Vagina (tissue), 2 donors: ENCODE results near the gene CHST11. TPM values are rescaled to one million over a fixed set of nuclear protein-coding genes. Genes with fewer than 3 reads are reported as not detected.

ENCODE experiments used
- DNase-seq, 2 donors: peaks; one replicate each; pipeline ENCODE4 v3.0.0-alpha.2; 2017; ENCODE audit errors: extremely low spot score in 2 of 2
- H3K27ac ChIP-seq: fragments of 200-600 bp; sonication (generic); one replicate; pipeline ENCODE4 v1.5.1; 2019
- H3K27me3 ChIP-seq: fragments of 200-600 bp; sonication (generic); one replicate; pipeline ENCODE4 v1.5.1; 2019
- H3K36me3 ChIP-seq, 2 donors: fragments of 200-600 bp; sonication (generic); one replicate each; pipeline ENCODE4 v1.5.1; 2017 to 2019
- H3K4me1 ChIP-seq: fragments of 200-600 bp; sonication (generic); one replicate; pipeline ENCODE4 v1.5.1; 2019
- H3K4me3 ChIP-seq, 2 donors: fragments of 200-600 bp; sonication (generic); 1 replicate in 1 of 2; 2 replicates in 1 of 2; pipeline ENCODE4 v1.5.1; 2016 to 2019
- H3K9me3 ChIP-seq: fragments of 200-600 bp; sonication (generic); one replicate; pipeline ENCODE4 v1.5.1; 2019
- CTCF ChIP-seq, 3 experiments: fragments of 450-650 bp in 2 of 3; fragments of 200-600 bp in 1 of 3; sonication (generic) in 1 of 3; IDR thresholded peaks; one replicate each; pipeline ENCODE4 v1.5.1; 2017 to 2019; ENCODE audit warnings: antibody characterized with exemption in 3 of 3, mild to moderate bottlenecking in 2 of 3, moderate library complexity in 2 of 3
- POLR2A ChIP-seq, 2 donors: fragments of 450-650 bp; IDR thresholded peaks; one replicate each; pipeline ENCODE4 v1.6.1; 2017; ENCODE audit warnings: antibody characterized with exemption in 2 of 2, mild to moderate bottlenecking in 2 of 2, moderate library complexity in 2 of 2
- POLR2AphosphoS5 ChIP-seq, 2 donors: sonication (generic); formaldehyde crosslinking; IDR thresholded peaks; one replicate each; pipeline ENCODE4 v1.9.0; 2017; ENCODE audit warnings: antibody characterized with exemption in 2 of 2, mild to moderate bottlenecking in 2 of 2, low read depth in 1 of 2; ENCODE audit not compliant: insufficient read depth in 1 of 2
- intact Hi-C: fragments of 100-400 bp; cut with DNase I; formaldehyde crosslinking; loops from one replicate; pipeline ENCODE4 v1.15.1; 2023
- total RNA-seq: library from RNA; depleted of rRNA; stranded (reverse); fragments of >200 nt; gene quantifications from one replicate; pipeline ENCODE4 v1.2.3, GENCODE V29; 2016

The CHST11 gene
- total RNA-seq, 1 donor from 2014 or later = 40.0 TPM

- Histone ChIP-seq H3K9me3 (no peaks in the 10 kb centered on the region), H3K36me3 (no peaks in the 10 kb centered on the region), H3K27me3 (no peaks in the 10 kb centered on the region), H3K27ac (no peak overlapping the region), H3K4me3 (no peak overlapping the region), H3K4me1 (no peaks in the 10 kb centered on the region)
- DNase-seq = no peak
- TF ChIP-seq POLR2AphosphoS5 (IDR thresholded peaks at IDR 0.05; ENCODE audit: insufficient read depth in 1 of 2, low read depth in 1 of 2) = no peak
- no peak for TF ChIP-seq CTCF (IDR thresholded peaks at IDR 0.05)
- TF ChIP-seq POLR2A (IDR thresholded peaks at IDR 0.05) = no peak
- intact Hi-C loops = no loop called here
Measured at GRCh38 chr12:104656921-104657320, 200.2 kb downstream of the CHST11 start.

DNA sequence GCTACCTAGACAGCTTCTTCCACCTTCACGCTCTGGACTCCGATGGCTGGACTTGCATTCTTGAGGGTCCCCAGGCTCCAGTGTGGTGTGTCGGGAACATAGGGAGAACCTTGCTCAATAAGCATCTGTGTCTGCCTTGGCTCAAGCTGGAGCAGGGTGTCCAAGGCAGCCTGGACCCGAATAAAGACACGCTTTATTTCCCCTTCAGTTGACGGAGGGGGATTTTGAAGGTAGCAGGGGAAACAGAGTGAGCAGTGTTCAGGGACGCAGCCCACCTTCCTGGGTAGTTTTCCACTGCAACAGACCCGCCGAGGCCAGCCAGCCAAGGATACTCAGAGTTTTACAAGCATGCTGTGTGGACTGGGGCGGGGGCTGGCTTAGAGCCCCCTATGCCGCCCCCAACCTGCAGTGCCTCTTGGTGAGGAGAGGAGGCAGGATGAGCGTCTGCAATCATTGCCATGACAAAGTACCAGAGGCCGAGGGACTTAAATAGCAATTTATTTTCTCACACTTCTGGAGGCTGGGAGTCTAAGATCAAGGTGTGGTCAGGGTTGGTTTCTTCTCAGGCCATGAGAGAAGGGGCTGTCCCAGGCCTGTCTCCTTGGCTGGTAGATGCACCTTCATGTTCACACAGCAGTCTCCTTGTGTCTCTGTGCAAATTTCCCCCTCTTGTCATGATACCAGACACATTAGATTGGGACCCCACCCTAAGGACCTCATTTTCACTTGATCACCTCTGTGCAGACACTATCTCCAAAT is 201.2 kb downstream of the CHST11 start:
- H3K36me3 ChIP-seq = no peaks in the 10 kb centered on the region
- H3K4me1 ChIP-seq = no peaks in the 10 kb centered on the region
- H3K27ac ChIP-seq = no peak overlapping the region
- TF ChIP-seq POLR2A (IDR thresholded peaks at IDR 0.05) (no peak), CTCF (IDR thresholded peaks at IDR 0.05) (no peak), POLR2AphosphoS5 (IDR thresholded peaks at IDR 0.05; ENCODE audit: insufficient read depth in 1 of 2, low read depth in 1 of 2) (no peak)
- DNase-seq = no peak
- H3K27me3 ChIP-seq = no peaks in the 10 kb centered on the region
- no peaks in the 10 kb centered on the region for H3K9me3 ChIP-seq
- intact Hi-C loops = no loop called here
- H3K4me3 ChIP-seq = no peak overlapping the region

GRCh38 chr12:104659058-104659457 is 202.3 kb downstream of the CHST11 start:
- H3K9me3 ChIP-seq = no peaks in the 10 kb centered on the region
- intact Hi-C loops = no loop called here
- H3K4me3 ChIP-seq = no peak overlapping the region
- H3K27me3 ChIP-seq = no peaks in the 10 kb centered on the region
- H3K36me3 ChIP-seq = no peaks in the 10 kb centered on the region
- DNase-seq = no peak
- H3K4me1 ChIP-seq = no peaks in the 10 kb centered on the region
- H3K27ac ChIP-seq = no peak overlapping the region
- TF ChIP-seq POLR2A (IDR thresholded peaks at IDR 0.05) (no peak), POLR2AphosphoS5 (IDR thresholded peaks at IDR 0.05; ENCODE audit: insufficient read depth in 1 of 2, low read depth in 1 of 2) (no peak), CTCF (IDR thresholded peaks at IDR 0.05) (no peak)

DNA sequence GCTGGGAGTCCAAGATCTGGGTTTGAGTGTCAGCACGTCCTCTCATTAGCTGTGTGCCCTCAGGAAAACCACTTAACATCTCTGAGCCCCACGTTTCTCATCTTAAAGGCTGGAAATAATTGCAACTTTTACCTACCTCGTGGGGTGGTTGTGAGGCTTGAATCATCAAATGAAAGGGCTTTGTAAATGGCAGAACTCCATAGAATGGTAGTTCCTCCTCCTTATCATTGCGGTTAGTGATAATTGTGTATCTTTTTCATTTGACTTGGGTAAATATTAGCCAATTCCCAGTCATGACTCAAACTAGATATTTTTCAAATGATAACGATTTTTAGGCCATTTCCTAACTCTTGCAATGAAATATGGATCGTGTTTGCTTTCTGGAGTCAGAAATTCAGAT is 205.5 kb downstream of the CHST11 start:
- intact Hi-C loops = no loop called here
- no peaks in the 10 kb centered on the region for H3K27me3 ChIP-seq
- peaks cover 7% of the 10 kb centered on the region for H3K4me1 ChIP-seq
- H3K9me3 ChIP-seq = no peaks in the 10 kb centered on the region
- DNase-seq = no peak
- H3K36me3 ChIP-seq = no peaks in the 10 kb centered on the region
- TF ChIP-seq POLR2AphosphoS5 (IDR thresholded peaks at IDR 0.05; ENCODE audit: insufficient read depth in 1 of 2, low read depth in 1 of 2) = no peak
- no peak overlapping the region for H3K4me3 ChIP-seq
- H3K27ac ChIP-seq = no peak overlapping the region

- intact Hi-C loops = no loop called here
- H3K27ac ChIP-seq = no peak overlapping the region
- no peaks in the 10 kb centered on the region for H3K36me3 ChIP-seq
- TF ChIP-seq CTCF (IDR thresholded peaks at IDR 0.05) = no peak
- TF ChIP-seq POLR2AphosphoS5 (IDR thresholded peaks at IDR 0.05; ENCODE audit: insufficient read depth in 1 of 2, low read depth in 1 of 2) = no peak
- TF ChIP-seq POLR2A (IDR thresholded peaks at IDR 0.05) = no peak
- no peak overlapping the region for H3K4me3 ChIP-seq
- no peaks in the 10 kb centered on the region for H3K9me3 ChIP-seq
- peaks cover 14% of the 10 kb centered on the region for H3K4me1 ChIP-seq
- no peaks in the 10 kb centered on the region for H3K27me3 ChIP-seq
- DNase-seq = no peak
Measured at GRCh38 chr12:104662908-104663307, 206.2 kb downstream of the CHST11 start.
